Measurements from ENCODE around the gene PTPRD.

GRCh38 chr9:8856396-8857067 lies 1756.3 kb downstream of the PTPRD start:
- TF ChIP-seq CTCF (conservative IDR thresholded peaks at IDR 0.05; ENCODE audit: low read depth, low read length) = no peak
- TF ChIP-seq RAD21 (IDR thresholded peaks at IDR 0.05; ENCODE audit: low read length) = no peak
- TF ChIP-seq BHLHE40 (IDR thresholded peaks at IDR 0.05; ENCODE audit: low read depth, low read length) = no peak
